Measurements from ENCODE around the gene SLC25A23.

Gene SLC25A23

GRCh38 chr19:6499052-6499790 is 39.6 kb upstream of the SLC25A23 start:
- POLR2A ChIA-PET, result no interaction called here
- Histone ChIP-seq H3K9me3 (ENCODE audit: control extremely low read depth in 1 of 5, control insufficient read depth in 4 of 5, insufficient read depth in 2 of 5, low read depth in 1 of 5, low read length in 4 of 5) (no peaks in the 10 kb centered on the region), H3K36me3 (ENCODE audit: control insufficient read depth in 4 of 4, insufficient read depth in 4 of 4, low read length in 3 of 4) (peaks cover 0 to 8% (median 2%) of the 10 kb centered on the region in 4 experiments), H3K27ac (ENCODE audit: insufficient read depth in 1 of 2, low read depth in 1 of 2, low read length in 2 of 2, poor library complexity in 1 of 2, severe bottlenecking in 2 of 2) (no peak overlapping the region), H3K4me1 (ENCODE audit: control extremely low read depth in 1 of 4, control insufficient read depth in 4 of 4, insufficient read depth in 4 of 4, low read length in 3 of 4) (peaks cover 0 to 22% (median 16%) of the 10 kb centered on the region in 4 experiments), H3K27me3 (replicated peaks in 2 of 5; ENCODE audit: control insufficient read depth in 4 of 5, insufficient read depth in 5 of 5, low read length in 4 of 5) (peaks cover 0 to 4% (median 0%) of the 10 kb centered on the region in 5 experiments), H3K4me3 (ENCODE audit: control insufficient read depth in 1 of 7, extremely low read depth in 1 of 7, insufficient read depth in 4 of 7, low read depth in 2 of 7, low read length in 6 of 7) (no peak overlapping the region)
- CTCF ChIA-PET, result no interaction called here
- 96% methylated on average over 13 of the region's 17 CpGs for WGBS (ENCODE audit: insufficient coverage)
- no peak for DNase-seq

- CTCF ChIA-PET, result interaction anchor here (1.2 to 1.8 kb wide), 2 partner anchors 9 to 17 kb away, joined by 3 to 5 read pairs; partner anchors contain the start of gene DENND1C
These were observed 38.9 kb upstream of the SLC25A23 start for GRCh38 chr19:6498294-6499036.

GRCh38 chr19:6495947-6496346 is 36.4 kb upstream of the SLC25A23 start:
- WGBS (ENCODE audit: insufficient coverage), result 99% methylated on average over 16 of the region's 19 CpGs

More at GRCh38 chr19:6498294-6499036, 38.9 kb upstream of the SLC25A23 start:
- no peak overlapping the region for H3K4me3 ChIP-seq (ENCODE audit: control insufficient read depth in 1 of 7, extremely low read depth in 1 of 7, insufficient read depth in 4 of 7, low read depth in 2 of 7, low read length in 6 of 7)
- no peaks in the 10 kb centered on the region for H3K9me3 ChIP-seq (ENCODE audit: control extremely low read depth in 1 of 5, control insufficient read depth in 4 of 5, insufficient read depth in 2 of 5, low read depth in 1 of 5, low read length in 4 of 5)
- no peak overlapping the region for H3K27ac ChIP-seq (ENCODE audit: insufficient read depth in 1 of 2, low read depth in 1 of 2, low read length in 2 of 2, poor library complexity in 1 of 2, severe bottlenecking in 2 of 2)
- DNase-seq, result no peak
- POLR2A ChIA-PET, result no interaction called here
- H3K36me3 ChIP-seq (ENCODE audit: control insufficient read depth in 4 of 4, insufficient read depth in 4 of 4, low read length in 3 of 4), result peaks cover 0 to 8% (median 2%) of the 10 kb centered on the region in 4 experiments
- H3K27me3 ChIP-seq (replicated peaks in 2 of 5; ENCODE audit: control insufficient read depth in 4 of 5, insufficient read depth in 5 of 5, low read length in 4 of 5), result peaks cover 0 to 3% (median 0%) of the 10 kb centered on the region in 5 experiments
- 89% methylated on average over 7 of the region's 7 CpGs for WGBS (ENCODE audit: insufficient coverage)
- H3K4me1 ChIP-seq (ENCODE audit: control extremely low read depth in 1 of 4, control insufficient read depth in 4 of 4, insufficient read depth in 4 of 4, low read length in 3 of 4), result peaks cover 0 to 20% (median 16%) of the 10 kb centered on the region in 4 experiments

GRCh38 chr19:6494438-6495036 is 34.9 kb upstream of the SLC25A23 start:
- ChIA-PET CTCF (interaction anchor here (0.8 kb wide), 1 partner anchor 13 kb away, joined by 3 read pairs; the partner anchor contains the start of gene DENND1C), POLR2A (no interaction called here)
- H3K36me3 ChIP-seq (ENCODE audit: control insufficient read depth in 4 of 4, insufficient read depth in 4 of 4, low read length in 3 of 4), result peaks cover 0 to 8% (median 2%) of the 10 kb centered on the region in 4 experiments
- no peaks in the 10 kb centered on the region for H3K4me1 ChIP-seq (ENCODE audit: control extremely low read depth in 1 of 4, control insufficient read depth in 4 of 4, insufficient read depth in 4 of 4, low read length in 3 of 4)
- H3K27me3 ChIP-seq (replicated peaks in 2 of 5; ENCODE audit: control insufficient read depth in 4 of 5, insufficient read depth in 5 of 5, low read length in 4 of 5), result no peaks in the 10 kb centered on the region
- peaks cover 0 to 9% (median 3%) of the 10 kb centered on the region in 5 experiments for H3K9me3 ChIP-seq (ENCODE audit: control extremely low read depth in 1 of 5, control insufficient read depth in 4 of 5, insufficient read depth in 2 of 5, low read depth in 1 of 5, low read length in 4 of 5)
- no peak overlapping the region for H3K27ac ChIP-seq (ENCODE audit: insufficient read depth in 1 of 2, low read depth in 1 of 2, low read length in 2 of 2, poor library complexity in 1 of 2, severe bottlenecking in 2 of 2)
- H3K4me3 ChIP-seq (ENCODE audit: control insufficient read depth in 1 of 7, extremely low read depth in 1 of 7, insufficient read depth in 4 of 7, low read depth in 2 of 7, low read length in 6 of 7), result no peak overlapping the region
- WGBS (ENCODE audit: insufficient coverage), result 97% methylated on average over 7 of the region's 8 CpGs
- DNase-seq, result no peak

More at GRCh38 chr19:6495947-6496346, 36.4 kb upstream of the SLC25A23 start:
- Histone ChIP-seq H3K36me3 (ENCODE audit: control insufficient read depth in 4 of 4, insufficient read depth in 4 of 4, low read length in 3 of 4) (peaks cover 0 to 8% (median 2%) of the 10 kb centered on the region in 4 experiments), H3K4me1 (ENCODE audit: control extremely low read depth in 1 of 4, control insufficient read depth in 4 of 4, insufficient read depth in 4 of 4, low read length in 3 of 4) (peaks cover 0 to under 1% (median under 1%) of the 10 kb centered on the region in 4 experiments), H3K27me3 (replicated peaks in 2 of 5; ENCODE audit: control insufficient read depth in 4 of 5, insufficient read depth in 5 of 5, low read length in 4 of 5) (no peaks in the 10 kb centered on the region), H3K9me3 (ENCODE audit: control extremely low read depth in 1 of 5, control insufficient read depth in 4 of 5, insufficient read depth in 2 of 5, low read depth in 1 of 5, low read length in 4 of 5) (peaks cover 0 to 9% (median 3%) of the 10 kb centered on the region in 5 experiments), H3K4me3 (ENCODE audit: control insufficient read depth in 1 of 7, extremely low read depth in 1 of 7, insufficient read depth in 4 of 7, low read depth in 2 of 7, low read length in 6 of 7) (no peak overlapping the region), H3K27ac (ENCODE audit: insufficient read depth in 1 of 2, low read depth in 1 of 2, low read length in 2 of 2, poor library complexity in 1 of 2, severe bottlenecking in 2 of 2) (no peak overlapping the region)
- ChIA-PET POLR2A (no interaction called here), CTCF (interaction anchor here (0.7 kb wide), 1 partner anchor 14 kb away, joined by 3 read pairs; the partner anchor contains the start of gene DENND1C)
- DNase-seq, result no peak

DNA sequence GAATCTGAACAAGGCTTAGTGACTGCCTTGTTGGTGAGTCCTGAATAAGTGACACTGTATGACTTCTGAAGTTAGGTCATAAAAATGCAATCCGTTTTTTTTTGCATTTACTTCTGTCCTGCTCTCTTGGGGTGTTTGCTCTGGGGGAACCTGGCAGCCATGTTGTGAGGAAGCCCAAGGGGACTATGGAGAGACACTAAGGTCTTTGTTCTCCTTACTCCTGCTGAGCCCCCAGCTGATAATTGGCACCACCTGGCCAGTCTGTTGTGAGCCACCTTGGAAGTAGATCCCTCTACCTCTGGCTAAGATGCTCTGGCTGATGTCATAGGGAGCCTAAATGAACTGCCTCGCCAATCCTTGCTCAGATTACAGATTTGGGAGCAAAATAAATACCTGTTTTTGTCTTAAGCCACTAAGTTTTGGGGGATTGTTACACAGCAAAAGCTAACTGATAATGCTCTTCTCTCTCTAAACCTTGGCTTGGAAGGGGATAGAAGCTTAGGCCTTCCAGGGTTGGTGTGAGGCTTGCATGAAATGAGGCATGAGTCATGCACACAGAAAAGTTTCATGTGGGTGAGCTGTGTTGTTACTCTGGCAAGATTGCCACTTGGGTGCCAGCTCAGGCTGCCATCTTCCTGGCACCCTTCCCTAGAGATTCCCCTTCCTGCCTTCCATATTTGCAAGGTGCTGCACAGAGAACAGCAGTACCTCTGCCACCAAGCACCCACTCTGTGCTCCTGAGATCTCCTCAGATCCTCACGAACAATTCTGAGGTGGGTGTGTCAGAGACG is 32.4 kb upstream of the SLC25A23 start:
- CTCF ChIA-PET, result interaction anchor here (0.6 to 1.0 kb wide), 2 partner anchors 9 to 10 kb away, joined by 3 to 4 read pairs; partner anchors contain the start of gene DENND1C
- no peaks in the 10 kb centered on the region for H3K27me3 ChIP-seq (replicated peaks in 2 of 5; ENCODE audit: control insufficient read depth in 4 of 5, insufficient read depth in 5 of 5, low read length in 4 of 5)
- no peaks in the 10 kb centered on the region for H3K4me1 ChIP-seq (ENCODE audit: control extremely low read depth in 1 of 4, control insufficient read depth in 4 of 4, insufficient read depth in 4 of 4, low read length in 3 of 4)
- no peak overlapping the region for H3K4me3 ChIP-seq (ENCODE audit: control insufficient read depth in 1 of 7, extremely low read depth in 1 of 7, insufficient read depth in 4 of 7, low read depth in 2 of 7, low read length in 6 of 7)
- peaks cover 0 to 8% (median 2%) of the 10 kb centered on the region in 4 experiments for H3K36me3 ChIP-seq (ENCODE audit: control insufficient read depth in 4 of 4, insufficient read depth in 4 of 4, low read length in 3 of 4)
- H3K9me3 ChIP-seq (ENCODE audit: control extremely low read depth in 1 of 5, control insufficient read depth in 4 of 5, insufficient read depth in 2 of 5, low read depth in 1 of 5, low read length in 4 of 5), result peaks cover 0 to 9% (median 3%) of the 10 kb centered on the region in 5 experiments
- WGBS (ENCODE audit: insufficient coverage), result 97% methylated on average over 3 of the region's 4 CpGs
- H3K27ac ChIP-seq (ENCODE audit: insufficient read depth in 1 of 2, low read depth in 1 of 2, low read length in 2 of 2, poor library complexity in 1 of 2, severe bottlenecking in 2 of 2), result no peak overlapping the region
- POLR2A ChIA-PET, result no interaction called here
- no peak for DNase-seq

GRCh38 chr19:6490134-6490533 is 30.5 kb upstream of the SLC25A23 start:
- ChIA-PET POLR2A (no interaction called here), CTCF (interaction anchor here (1.2 kb wide), 1 partner anchor 8 kb away, joined by 3 read pairs; no protein-coding TSS in a partner anchor)
- no peaks in the 10 kb centered on the region for H3K27me3 ChIP-seq (replicated peaks in 2 of 5; ENCODE audit: control insufficient read depth in 4 of 5, insufficient read depth in 5 of 5, low read length in 4 of 5)
- no peak overlapping the region for H3K27ac ChIP-seq (ENCODE audit: insufficient read depth in 1 of 2, low read depth in 1 of 2, low read length in 2 of 2, poor library complexity in 1 of 2, severe bottlenecking in 2 of 2)
- peaks cover 0 to 3% (median 0%) of the 10 kb centered on the region in 4 experiments for H3K36me3 ChIP-seq (ENCODE audit: control insufficient read depth in 4 of 4, insufficient read depth in 4 of 4, low read length in 3 of 4)
- WGBS (ENCODE audit: insufficient coverage), result 83% methylated on average over 2 of the region's 2 CpGs
- peaks cover 0 to 9% (median 3%) of the 10 kb centered on the region in 5 experiments for H3K9me3 ChIP-seq (ENCODE audit: control extremely low read depth in 1 of 5, control insufficient read depth in 4 of 5, insufficient read depth in 2 of 5, low read depth in 1 of 5, low read length in 4 of 5)
- no peaks in the 10 kb centered on the region for H3K4me1 ChIP-seq (ENCODE audit: control extremely low read depth in 1 of 4, control insufficient read depth in 4 of 4, insufficient read depth in 4 of 4, low read length in 3 of 4)
- H3K4me3 ChIP-seq (ENCODE audit: control insufficient read depth in 1 of 7, extremely low read depth in 1 of 7, insufficient read depth in 4 of 7, low read depth in 2 of 7, low read length in 6 of 7), result no peak overlapping the region
- no peak for DNase-seq
